ENCODE measurements around the gene CREBBP.

Gene CREBBP

GRCh38 chr16:3861808-3862451 lies 18.6 kb downstream of the CREBBP start:
- DNase-seq: peak in 2 of 42 donors; percentile 18 to 25

DNA sequence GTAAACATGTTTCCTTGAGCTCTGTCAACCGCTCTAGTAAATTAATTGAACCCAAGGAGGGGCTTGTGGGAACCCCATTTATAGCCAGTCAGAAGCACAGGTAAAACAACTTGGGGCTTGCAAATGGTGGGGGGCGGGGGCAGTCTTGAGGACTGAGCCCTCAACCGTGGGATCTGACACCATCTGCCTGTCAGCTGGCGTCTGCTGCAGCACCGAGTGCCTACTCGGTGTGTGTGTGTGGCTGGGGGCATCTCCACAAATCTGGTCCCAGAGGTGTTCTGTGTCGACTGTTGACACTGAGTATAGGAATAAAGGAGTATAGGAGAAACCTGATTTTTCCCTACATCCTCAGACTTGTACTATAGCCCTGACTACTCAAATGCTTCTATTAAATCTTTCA lies 20.6 kb downstream of the CREBBP start:
- intact Hi-C loops (cut with DNase I): no loop called here
- no peak for DNase-seq

More at GRCh38 chr16:3861808-3862451, 18.6 kb downstream of the CREBBP start:
- intact Hi-C loops (cut with DNase I): no loop called here

DNA sequence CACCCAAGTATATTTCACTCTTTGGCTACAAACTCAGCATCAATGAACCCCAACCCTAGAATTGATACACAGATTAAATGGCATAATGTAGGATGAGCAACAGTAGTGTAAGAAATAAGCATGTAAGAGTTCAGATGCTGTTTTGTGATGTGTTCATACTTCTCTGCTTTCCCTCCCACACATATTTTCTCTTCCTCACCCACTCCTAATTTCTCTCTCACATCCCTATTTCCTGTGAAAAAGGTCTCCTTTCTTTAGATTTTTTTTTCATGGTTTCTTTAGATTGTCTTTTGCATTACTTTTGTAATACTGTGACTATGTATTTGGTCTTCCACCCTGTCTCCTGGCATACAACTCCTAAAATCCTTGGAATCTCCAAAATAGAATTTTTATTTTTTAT lies 21.7 kb downstream of the CREBBP start:
- intact Hi-C loops (cut with DNase I): no loop called here

DNA sequence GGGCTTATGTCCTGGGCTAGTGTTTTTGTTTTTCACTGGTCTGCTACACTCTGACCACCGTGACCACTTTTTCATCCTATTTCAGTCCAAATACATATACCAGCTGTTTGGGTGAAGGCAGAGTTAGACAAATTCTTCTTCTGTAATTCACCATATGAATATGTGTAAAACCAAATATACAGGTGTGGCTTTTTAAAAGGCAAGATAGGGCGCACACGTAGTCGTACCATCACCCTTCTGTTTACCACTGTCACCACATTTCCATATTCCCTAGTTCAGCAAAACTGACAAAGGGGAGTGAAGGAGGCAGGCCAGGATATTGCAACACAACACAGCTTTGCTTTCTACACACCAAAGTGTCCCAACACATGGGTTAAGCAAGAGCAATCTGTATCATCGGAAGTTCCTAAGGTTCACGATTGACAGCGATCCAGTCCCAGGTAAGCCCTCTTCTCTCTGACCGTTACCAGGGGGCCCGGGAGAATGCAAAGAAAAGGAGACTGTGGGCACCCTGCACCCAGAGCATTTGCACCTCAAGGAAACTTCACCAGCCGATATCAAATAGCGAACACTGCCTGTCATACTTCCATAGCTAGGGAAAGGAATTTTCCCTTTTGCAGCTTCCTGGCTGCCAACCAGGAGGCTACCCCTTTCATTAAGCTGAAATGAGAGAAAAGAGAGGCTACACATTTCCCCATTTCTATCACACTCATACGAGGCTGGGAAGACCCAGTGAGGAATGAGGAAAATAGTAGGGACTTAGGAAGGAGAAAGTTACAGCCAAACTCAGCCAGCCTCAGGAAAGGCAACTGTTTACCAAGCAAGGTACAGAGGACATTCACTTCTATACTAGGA lies 23.1 kb downstream of the CREBBP start:
- intact Hi-C loops (cut with DNase I): no loop called here
- peak in 1 of 42 donors; percentile 34 for DNase-seq

More for the DNA sequence above, 21.7 kb downstream of the CREBBP start:
- no peak for DNase-seq

GRCh38 chr16:3856367-3857141 lies 24.0 kb downstream of the CREBBP start:
- intact Hi-C loops (cut with DNase I): no loop called here
- DNase-seq: no peak

GRCh38 chr16:3854750-3855541 lies 25.6 kb downstream of the CREBBP start:
- no peak for DNase-seq
- intact Hi-C loops (cut with DNase I): no loop called here

GRCh38 chr16:3850544-3850899 lies 30.0 kb downstream of the CREBBP start:
- intact Hi-C loops (cut with DNase I): no loop called here
- no peak for DNase-seq

- no peak for DNase-seq
- intact Hi-C loops (cut with DNase I): no loop called here
Measured at GRCh38 chr16:3849751-3850543, 30.6 kb downstream of the CREBBP start.

- intact Hi-C loops (cut with DNase I): no loop called here
- peak in 2 of 42 donors; percentile 25 to 54 for DNase-seq
Measured at GRCh38 chr16:3846595-3847091, 33.9 kb downstream of the CREBBP start.

DNA sequence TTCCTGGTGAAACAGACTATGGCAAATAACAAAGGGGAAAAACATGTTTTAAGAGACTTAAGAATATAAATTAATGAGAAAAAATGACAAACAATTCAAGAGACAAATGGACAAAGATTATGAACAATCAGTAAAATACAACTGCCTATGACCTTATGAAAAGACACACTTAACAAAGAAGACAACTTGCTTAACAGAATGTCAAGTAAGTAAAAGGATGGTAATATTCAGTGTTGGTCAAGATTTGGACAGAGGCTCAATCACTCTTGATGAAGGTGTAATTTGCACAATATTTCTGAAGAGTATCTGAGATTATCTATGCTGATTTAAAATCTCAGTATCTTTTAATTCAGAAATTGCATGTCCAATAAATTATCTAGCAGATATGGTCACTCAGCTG lies 34.4 kb downstream of the CREBBP start:
- intact Hi-C loops (cut with DNase I): no loop called here
- DNase-seq: no peak

- intact Hi-C loops (cut with DNase I): no loop called here
- no peak for DNase-seq
Measured at GRCh38 chr16:3842994-3843393, 37.5 kb downstream of the CREBBP start.

DNA sequence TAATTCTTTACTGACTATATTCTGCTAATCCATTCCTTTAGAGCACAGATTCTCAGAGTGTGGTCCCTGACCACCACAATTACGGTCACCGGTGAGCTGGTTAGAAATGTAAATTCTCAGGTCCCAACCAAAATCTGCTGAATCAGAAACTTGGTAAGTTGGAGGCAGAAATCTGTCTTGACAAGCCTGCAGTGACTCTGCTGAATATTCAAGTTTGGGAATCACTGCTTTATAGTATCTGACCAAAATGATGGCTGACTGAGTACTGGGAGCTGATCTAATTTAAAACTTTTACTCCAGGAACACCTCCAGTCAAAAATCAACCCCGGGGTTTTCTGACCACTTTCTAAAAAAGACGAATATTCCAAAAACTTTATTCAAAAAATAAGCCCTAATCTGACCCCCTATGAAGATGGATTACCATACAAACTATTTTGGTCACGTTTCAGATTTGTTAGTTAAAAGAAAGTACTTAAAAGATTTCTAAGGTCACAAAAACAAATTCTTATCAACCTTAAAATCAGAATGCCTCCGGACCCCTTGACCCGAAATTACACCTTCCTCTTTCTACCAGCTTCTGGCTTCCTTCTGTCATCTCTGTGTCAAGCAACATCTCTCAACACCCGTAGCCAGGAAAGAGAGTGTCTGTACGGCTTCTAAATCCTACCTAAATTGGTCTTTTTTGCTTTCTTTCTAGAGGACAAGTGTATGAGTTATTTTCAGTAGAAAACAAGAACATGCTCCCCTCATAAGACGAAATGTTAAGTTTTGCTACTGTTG lies 38.6 kb downstream of the CREBBP start:
- intact Hi-C loops (cut with DNase I): no loop called here
- no peak for DNase-seq

DNA sequence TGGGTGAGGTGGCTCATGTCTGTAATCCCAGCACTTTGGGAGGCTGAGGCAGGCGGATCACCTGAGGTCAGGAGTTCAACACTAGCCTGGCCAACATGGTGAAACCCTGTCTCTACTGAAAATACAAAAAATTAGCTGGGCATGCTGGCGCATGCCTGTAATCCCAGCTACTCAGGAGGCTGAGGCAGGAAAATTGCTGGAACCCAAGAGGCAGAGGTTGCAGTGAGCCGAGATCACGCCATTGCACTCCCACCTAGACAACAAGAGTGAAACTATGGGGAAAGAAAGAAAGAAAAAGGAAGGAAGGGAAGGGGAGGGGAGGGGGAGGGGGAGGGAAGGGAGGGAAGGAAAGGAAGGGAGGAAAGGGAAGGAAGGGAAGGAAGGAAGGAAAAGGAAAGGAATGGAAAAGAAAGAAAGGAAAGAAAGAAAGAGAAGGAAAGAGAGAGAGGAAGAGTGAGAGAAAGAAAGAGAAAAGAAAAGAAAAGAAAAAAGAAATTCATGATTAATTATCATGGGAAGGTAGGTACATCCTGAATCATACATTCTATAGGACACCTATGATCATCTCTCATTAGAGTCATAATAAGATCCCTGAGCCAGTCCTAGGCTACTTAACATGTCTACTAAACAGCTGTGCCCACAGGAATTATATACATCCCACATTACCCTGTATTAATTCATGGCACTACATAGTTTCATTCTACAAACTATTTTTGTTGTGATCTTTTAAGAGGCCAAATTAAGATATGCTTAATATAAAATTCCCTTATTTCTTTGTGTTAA lies 40.9 kb downstream of the CREBBP start:
- no peak for DNase-seq
- intact Hi-C loops (cut with DNase I): no loop called here

DNA sequence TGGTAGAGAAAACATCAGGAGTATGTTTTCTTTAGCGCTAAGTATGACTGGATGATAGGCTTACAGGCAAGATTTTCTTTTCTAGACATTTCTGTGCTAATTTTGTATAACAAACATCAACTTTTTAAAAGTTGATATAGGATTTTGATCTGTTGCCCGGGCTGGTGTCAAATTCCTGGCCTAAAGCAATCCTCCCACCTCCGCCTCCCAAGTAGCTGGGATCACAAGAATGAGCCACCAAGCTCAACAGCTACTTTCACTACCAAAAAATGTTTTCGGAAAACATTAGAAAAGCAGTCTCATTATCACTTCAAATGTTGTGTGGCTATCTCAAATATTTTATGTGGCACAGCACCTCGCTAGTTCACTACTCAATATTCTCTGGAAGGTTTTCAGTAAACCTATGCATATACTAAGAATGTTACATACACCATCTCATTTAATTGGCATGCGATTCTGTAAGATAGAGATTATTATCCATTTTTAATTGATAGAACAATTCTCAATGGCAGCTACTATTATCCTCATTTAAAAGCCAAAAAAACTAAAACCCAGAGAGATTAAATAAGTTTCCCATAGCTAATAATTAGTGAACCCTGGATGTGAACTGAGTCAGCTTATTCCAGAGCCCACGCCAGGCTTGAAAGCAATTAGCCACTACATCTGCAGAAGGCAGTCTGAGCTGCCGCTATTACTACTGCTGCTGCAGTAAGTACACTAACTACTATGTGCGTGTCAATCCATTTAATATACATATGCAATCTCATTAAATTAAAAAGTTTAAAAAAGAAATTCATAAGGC lies 41.7 kb downstream of the CREBBP start:
- intact Hi-C loops (cut with DNase I): no loop called here
- no peak for DNase-seq

DNA sequence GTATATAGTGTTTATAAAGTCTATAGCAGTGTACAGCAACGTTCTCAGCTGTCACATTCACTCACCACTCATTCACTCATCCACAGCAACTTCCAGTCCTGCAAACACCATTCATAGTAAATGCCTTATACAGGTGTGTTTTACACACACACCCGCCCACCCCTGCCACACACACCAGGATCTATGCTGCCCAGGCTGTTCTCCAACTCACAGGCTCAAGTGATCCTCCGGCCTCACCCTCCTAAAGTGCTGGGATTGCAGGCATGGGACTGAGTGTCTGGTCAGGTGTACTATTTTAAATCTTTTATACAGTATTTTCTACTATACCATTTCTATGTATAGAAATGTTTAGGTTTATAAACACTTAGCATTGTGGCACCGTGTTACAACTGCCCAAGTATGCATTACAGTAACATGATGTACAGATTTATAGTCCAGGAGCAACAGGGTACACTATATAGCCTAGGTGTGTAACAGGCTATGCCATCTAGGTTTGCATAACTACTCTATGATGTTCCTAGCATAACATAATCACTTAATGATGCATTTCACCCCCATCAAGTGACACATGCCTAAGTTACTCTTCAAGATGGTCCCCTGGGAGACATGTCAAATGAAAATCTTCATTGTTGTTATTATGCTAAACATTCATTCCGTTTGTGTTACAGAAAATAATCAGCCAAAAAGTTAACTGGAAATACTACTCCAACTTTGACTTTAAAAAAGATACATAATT lies 42.5 kb downstream of the CREBBP start:
- intact Hi-C loops (cut with DNase I): no loop called here
- no peak for DNase-seq
